HT1080 (cell line): ENCODE data around the gene RETN. TPM values are rescaled to one million over a fixed set of nuclear protein-coding genes. Genes with fewer than 3 reads are reported as not detected.

Experiments used
- DNase-seq: peaks from one replicate; pipeline ENCODE4 v3.0.0-alpha.2; 2015; ENCODE audit warnings: low read depth
- polyA plus RNA-seq, 2 experiments: library from polyadenylated mRNA; depleted of rRNA; stranded (reverse); fragments of >200 nt; gene quantifications; 2 replicates each; pipeline ENCODE4 v1.2.3, GENCODE V29; 2015
- total RNA-seq: library from RNA; depleted of rRNA; stranded (reverse); fragments of >200 nt; shearing (Covaris generic); gene quantifications from 2 replicates; pipeline ENCODE4 v1.2.3, GENCODE V29; 2014; rRNA removed

RETN gene, protein sequence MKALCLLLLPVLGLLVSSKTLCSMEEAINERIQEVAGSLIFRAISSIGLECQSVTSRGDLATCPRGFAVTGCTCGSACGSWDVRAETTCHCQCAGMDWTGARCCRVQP
- total RNA-seq: not detected in 2 replicates
- not detected in 2 replicates for polyA plus RNA-seq (2015; cell fraction: cytosol; rRNA removed)
- polyA plus RNA-seq (2015; cell fraction: nucleus; rRNA removed): not detected in 2 replicates

DNA sequence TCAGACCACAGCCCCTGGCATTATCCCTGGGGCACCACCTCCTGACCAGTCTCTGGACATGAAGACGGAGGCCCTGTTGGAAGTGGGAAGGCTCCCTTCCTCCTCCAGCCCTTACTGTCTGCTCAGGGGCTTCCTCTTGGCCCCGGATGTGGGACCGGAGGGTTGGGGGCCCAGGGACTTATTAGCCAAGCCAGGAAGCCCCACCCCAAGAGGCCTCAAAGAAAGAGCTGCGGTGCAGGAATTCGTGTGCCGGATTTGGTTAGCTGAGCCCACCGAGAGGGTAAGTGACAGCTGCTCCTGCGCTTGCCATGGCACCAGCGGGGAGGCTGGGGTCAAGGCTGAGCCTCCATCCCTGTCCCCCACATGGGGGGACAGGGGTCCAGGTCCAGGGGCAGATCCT is at the start of gene RETN:
TSS of gene RETN (plus strand) at position 208 of the 400 bp plus-strand sequence. CDS start 278 bp downstream, outside the sequence.
- DNase-seq: no peak

DNA sequence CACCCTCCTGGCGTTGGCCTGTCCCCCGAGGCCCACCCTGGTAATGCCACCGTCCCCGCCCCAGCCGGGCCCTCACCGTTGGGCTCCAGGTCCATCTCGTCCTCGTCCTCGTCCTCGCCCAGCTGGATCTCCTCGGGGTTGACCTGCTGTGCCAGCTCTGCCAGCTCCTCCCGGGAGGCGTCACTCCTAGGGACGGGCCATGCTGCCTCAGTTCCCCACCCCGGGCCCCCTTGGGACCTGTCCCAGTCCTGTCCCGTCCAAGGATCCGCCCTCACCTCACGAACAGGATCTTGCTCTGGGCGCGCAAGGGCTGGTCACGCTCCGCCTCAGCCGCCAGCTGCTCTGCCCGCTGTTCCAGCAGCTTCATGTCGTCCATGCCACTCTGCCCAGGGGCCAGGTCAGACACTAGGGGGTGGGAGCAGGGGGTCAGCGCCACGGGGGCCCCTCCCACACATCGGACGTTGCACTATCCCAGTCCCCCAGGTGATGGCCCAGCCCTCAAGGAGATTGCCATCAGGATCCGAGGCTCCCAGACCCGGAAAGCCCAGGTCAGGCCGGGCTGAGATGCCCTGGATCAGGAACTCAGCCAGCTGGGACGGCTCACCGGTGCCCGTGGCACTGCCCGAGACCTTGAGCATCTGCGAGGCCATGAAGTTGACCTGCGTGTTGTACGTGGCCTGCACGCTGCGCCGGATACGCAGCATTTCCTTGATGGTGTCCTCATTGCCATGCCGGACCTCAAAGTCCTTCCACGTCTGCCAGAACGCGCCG is 49.0 kb upstream of the RETN start:
- no peak for DNase-seq

DNA sequence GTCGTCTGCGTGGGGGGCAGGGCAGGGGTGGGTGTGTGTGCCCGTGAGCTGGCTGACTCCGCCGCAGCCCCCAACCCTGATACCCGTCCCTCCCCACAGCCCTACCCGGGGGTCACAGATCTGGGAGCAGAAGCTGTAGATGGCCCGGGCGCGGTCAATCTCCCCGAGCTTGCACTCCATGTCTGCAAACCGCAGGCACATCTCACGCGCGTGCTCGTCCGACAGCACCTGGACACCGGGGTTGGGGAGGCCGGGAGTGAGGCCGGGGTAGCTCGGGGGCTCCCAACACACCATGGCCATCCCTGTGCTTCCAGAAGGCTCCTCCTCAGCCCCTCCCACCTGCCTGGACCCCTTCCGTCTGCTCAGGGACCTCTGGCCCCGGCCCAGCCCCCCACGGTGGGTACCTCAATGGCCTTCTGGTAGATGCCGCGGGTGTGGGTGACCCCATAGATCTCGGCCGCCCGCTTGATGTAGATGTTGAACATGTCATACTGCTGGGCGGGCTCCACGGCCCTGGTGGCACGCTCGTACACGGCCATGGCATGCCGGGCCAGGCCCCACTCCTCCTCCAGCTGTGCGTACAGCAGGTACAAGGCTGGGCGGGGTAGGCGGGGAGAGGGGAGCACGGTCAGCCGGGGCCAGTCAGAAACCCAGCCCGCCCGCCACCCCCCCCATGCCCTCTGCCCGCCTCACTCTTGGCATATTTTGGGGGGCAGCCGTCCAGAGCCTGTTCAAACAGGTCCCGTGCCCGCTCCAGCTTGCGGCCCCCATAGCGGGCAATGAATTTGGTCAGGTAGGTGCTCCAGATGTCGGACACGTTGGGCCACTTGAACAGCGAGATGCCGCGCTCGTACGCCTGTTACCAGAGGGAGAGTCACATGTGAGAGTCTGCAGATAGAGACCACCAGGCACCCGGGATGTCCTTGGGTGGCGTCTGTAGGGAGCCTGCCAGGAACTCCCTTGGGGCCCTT is 48.1 kb upstream of the RETN start:
- DNase-seq: no peak

DNA sequence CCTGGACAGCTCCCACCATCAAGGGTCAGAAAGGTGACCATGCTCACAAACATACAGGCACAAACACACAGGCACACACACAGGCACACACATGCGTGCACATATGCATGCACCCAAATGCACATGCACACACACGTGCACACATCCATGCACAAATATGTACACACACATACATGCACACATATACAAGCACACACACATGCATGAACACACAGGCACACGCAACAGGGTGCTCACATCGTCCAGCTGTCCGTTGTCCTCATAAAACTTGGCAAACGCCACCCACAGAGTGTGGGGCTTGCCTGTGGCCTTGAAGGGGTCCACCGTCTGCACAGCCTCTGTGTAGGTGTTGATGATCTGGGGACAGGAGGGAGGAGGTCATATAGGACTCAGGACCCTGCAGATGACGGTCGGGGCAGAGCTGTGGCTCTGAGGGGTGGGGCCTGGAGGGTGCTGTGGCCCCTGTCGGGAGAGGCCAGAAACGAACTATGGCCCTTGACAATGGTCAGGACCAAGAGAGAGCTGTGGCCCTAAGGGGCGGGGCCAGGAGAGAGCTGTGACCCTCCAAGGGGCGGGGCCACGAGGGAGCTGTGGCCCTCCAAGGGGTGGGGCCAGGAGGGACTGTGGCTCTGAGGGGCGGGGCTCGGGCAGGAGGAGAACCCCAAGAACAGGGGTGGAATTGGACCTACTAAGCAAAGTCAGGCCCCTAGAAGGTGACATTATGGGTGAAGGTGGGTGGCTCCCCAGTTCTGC is 45.7 kb upstream of the RETN start:
- no peak for DNase-seq

DNA sequence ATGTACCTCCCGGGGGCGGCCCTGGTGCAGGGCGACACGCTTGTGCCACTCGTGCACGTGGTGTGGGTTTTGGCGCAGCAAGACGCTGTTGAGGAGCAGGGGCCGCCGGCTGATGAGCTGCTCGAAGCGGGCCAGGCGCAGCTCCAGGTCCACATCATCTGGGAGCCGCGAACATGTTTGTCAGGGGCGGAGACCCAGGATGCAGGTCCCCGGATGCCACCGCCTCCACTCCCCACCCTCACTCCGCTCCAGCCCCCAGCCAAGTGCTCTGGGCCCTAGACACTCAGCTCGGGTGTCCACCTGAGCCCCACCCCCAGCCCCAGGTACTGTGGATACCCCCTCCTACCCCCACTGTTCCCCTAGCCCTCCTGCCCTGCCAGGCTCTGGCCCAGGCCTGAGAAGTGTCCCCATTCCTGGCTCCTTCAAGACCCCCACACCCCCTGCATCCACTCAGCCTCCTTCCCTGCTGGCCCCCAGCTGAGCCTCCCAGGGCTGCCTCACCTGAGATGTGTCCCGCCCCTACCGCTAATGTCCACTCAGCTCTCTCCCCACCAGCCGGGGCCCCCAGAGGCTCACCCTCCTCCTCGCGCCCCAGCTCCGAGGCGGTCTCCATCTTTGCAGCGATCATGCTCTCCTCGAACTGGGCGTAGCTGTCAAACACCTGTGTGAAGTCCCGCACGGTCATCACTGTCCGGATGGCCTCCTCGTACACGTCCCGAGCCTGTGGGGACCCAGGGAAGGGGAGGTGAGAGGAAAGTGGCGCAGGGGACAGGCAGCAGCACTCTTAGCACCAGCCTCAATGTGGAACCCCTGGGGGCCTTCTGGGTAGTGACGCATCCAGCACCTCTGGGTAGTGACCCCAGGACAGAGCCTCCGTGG is 44.9 kb upstream of the RETN start:
- no peak for DNase-seq

DNA sequence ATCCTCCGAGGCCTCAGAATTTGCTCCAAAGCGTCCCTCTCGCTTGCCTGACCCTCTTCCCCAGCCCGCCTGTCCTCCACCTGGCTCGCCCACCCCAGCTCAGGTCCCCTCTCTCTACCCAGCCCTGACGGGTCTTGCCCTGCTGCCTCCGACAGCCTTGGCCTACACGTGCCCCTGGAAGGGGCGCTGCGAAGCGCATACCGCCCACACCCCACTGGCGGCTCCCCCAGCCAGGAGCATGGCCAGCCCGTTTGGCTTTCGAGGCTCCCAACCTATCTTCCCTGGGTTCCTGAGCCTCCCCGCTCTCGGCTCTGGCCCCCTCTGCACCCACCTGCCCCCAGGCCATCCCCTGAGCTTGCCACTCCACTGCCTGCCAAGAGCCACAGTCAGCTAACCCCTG is 44.0 kb upstream of the RETN start:
- no peak for DNase-seq

DNA sequence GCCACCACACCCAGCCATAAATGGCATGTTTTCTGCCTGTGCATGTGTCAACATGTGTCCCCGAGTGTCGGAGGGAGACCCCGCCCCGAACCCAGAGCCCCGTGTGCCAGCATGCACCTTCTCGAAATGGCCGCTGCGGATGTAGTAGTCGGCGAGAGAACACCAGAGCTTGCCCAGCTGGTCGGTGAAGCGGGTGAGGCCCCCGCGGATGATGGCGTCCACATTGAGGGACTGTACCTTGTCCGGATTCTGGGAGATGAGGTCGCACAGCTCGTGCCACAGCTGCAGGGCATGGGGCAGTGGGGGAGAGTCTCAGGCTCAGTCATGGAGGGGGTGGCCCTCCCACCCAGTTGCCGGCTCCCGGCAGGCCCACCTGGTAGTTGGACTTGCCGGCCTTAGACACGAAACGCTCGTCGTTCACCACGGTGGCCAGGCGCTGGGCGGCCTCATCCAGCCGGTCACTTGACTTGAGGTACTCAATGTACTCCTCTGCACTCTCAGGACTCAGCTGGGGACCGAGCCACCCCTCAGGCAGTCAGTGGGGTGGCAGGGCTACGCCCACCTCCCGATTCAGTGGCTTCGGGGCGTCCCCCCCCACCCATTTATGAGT is 43.0 kb upstream of the RETN start:
- DNase-seq: no peak

DNA sequence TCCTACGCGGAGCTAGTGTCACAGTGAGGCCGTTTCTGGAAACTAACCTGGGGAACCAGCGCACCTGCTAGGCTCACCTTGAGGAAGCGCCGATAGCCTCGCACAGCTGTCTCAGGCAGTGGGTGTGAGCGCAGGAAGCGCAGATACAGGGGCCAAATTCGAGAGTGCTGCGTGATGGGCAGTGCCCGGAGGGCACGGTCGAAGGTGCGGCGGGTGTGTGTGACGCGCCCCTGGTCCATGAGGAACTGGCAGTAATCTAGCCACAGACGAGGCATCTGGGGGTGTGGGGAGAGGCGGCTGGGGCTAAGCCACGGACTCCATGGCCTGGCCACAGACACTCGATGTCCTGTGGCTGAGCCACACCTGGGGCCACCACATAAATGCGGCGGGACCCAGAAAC is 41.7 kb upstream of the RETN start:
- DNase-seq: no peak

DNA sequence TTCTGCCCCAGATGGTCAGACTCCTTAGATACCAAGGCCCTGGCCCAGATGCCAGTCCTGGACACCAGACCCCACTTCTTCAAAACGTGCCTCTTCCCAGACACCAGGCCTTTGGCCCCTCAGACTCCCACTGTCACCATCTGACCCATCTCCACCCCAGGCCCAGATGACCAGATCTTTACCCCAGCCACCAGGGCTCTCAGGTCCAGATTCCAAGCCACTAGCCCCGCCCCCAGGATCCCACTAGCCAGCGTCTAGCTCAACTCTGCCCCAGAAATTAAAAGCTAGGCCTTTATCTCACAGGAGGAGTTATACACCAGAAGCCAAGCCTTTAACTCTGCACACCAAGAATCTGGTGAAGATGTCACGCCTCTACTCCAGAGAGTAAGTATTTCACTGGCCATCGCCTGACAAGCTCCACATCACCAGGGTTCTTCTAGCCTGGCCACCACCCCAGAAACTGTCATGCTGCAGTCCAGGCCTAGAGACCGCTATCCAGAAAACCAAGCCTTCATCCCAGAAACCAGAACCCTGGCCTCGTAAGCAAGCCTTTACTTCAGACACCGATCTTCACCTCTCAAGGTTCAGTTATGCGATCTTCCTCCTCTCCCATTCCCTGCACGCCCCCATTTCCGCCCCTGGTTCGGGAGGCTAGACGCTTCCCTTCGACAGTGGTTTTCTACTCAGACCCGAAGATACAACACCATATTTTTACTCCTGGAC is 40.1 kb upstream of the RETN start:
- DNase-seq: no peak

DNA sequence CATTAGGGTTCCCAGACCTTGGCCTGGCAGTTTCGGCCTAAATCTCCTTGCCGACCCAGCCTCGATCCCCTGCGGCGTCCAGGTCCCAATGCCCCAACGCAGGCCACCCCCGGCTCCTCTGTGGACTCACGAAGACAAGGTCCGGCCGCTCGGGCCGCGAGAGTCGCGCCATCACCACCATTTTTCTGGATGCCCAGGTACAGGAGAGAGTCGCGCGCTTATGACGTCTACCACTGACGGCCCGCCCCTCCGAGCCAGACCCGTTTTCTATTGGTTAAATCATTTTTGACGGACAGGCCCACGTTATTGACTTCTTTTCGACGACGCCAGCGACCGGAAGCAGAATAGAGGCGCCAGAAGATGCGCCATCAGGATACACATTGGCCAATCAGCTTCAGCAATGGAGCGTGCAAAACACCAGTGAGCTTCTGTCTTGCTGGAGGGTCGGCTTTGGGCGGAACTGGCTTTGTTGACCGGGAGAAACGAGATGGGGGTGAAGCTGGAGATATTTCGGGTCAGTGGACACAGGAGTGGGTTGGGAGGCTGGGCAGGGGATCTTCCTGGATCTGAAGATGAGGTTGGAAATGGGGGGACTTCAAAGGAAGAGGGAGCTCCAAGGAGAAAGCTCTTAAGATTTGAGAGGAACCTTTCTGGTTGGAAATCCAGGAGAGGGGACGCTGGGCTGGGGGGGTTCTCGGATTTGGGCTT is 39.3 kb upstream of the RETN start, which contains the start of the genes PET100 and XAB2:
TSS of gene PET100 (plus strand) at position 447 of the 708 bp plus-strand sequence. CDS start at position 488, 41 bp downstream.
TSS of gene XAB2 (minus strand) at position 199 of the 708 bp plus-strand sequence. CDS start at position 181, 18 bp downstream.
- DNase-seq: peak; percentile 97

DNA sequence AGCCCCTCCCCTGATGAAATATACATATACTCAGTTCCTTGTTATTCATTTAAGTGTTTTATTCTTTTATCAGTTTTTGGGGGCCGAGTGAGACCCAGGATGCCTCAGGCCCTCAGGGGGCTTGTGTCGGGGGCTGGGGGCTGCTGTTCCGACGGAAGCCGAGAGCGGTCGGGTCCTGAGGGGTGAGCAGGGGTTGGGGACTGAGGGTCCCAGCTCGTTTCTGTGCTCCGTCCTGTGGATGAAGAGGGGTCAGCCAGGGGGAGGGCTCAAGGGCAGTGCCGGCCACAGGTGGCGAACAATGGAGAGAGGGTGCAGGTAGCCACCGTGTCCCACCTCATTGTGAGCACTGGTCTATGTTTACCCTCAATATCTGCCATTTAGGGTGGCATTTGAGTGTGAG is 37.3 kb upstream of the RETN start:
- no peak for DNase-seq

DNA sequence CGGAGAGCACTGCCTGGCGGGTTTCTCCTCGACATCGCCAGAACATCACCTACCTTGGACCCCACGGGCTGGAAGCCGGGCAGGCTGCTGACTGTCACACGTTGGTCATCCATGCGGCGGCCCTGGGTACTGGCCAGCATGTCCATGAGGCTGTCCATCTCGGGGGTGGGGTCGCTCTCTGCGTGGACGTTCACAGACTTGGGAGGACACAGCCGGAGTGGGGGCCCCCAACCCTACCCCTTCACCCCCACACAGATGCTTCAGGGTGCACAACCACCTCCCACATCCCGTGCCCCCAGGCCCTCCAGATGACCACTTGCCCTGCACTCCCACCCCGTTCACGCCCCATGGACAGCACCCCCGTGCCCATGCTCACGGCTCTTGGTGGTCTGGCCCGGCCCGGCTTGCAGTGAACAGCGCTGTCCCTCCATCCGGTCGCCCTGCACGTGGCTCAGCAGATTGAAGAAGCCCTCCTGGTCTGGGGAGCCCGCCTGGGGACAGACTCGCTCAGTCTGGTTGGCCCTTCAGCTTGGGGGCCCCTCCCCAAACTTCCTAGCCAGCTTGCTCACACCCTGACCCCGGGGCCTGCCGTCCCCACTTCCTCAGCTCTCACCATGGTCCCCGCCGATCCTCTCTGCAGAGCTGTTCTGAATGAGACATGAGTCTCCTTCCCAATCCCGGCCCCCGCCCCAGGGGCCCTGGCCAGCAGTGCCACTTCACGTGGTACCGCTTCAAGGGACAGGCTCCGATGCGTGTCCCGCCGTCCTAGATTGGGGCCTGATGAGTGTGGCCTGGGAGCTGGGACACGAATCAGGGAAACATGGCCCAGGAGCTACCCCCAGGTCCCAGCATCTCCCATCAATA is 36.3 kb upstream of the RETN start:
- DNase-seq: no peak

DNA sequence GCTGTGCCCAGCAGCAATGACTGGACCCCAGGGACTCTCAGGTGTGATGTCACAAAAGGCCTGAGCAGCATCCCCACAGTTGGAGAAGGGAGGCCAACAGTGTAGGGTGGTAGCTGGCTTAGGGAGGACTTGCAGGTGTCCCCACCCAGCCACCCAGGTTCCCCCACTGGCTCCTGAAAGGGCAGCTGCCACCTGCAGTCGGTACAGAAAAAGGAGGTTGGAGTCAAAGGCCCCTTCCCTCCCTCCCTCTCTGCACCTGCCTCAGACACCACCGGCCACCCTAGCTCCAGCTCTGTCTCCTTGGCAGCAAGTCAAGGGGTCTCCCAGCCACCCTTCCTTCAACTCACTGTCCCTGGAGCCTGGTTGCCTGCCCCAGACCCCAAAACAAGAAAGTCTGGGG is 35.2 kb upstream of the RETN start, which contains the start of gene PCP2:
TSS of gene PCP2 (minus strand) at position 22 of the 400 bp plus-strand sequence. CDS start 262 bp downstream, outside the sequence.
- no peak for DNase-seq

DNA sequence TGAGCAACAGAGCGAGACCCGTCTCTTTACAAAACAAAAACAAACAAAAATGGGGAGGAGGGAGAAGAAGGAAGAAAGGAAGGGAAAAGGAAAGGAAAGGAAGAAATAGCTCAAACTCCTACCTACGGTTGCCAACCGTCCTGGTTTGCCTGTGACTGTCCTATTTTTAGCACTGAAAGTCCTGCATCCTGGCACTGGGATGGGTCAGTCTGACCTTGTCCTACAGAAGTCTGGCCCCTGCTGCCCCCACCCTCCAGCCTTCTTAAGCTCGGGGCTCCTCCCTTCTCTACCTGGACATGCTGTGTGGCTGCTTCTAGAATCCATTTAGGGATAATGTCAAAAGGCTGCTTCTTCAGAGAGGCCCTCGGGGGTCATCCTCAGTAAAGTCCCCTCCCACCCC is 33.2 kb upstream of the RETN start:
- no peak for DNase-seq

DNA sequence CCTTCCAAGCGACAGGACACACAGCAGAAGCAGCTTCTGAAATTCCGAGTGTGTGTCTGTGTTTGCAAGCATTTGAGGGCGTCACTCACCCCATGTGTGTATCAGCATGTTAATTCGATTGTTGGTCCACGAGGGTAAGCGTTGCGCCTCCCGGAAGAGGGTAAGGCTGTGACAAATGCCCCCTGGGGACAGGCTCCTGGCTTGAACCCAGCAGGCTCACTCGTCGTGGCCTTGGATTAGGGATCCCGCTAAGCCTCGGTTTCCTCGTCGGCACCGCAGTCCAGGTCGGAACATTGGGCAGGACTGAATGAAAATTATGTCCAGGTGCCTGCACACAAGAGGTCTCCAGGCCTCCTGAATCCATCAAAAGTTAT is 32.5 kb upstream of the RETN start:
- DNase-seq: no peak

DNA sequence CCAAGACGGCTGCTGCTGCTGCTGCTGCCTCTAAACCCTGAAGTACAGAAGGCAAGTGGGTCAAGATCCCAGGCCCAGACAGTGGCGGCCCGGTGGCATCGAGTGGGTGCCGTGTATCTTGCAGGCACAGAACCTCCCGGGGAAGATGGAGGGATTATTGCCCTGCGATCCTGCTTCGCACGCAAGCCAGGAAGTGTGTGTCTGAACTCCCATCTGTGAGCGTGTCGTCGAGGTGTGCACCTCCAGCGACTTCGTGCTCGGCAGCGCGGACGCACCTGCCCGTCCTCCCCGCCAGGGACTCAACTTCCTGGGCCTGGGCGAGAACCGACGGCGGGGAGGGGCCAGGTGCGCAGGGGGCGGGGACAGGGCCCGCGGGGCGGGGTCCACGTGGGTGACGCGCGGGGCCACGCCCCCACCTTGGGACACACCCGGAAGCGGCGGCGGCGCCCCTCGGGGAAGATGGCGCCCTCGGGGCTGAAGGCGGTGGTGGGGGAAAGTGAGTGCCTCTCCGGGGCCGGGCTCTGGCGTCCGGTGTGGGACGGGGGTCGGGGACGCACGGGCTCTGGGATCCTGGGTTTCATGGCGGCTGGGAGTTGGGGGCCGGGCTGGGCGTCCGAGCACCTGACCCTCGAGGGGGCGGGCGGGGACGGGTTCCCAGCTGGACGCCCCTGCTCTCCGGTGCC is 32.0 kb upstream of the RETN start, which contains the start of gene STXBP2:
TSS of gene STXBP2 (plus strand) at position 420 of the 683 bp plus-strand sequence. CDS start at position 460, 40 bp downstream.
- DNase-seq: no peak
